ENCODE data around the gene PAPOLG.
"Not testable (repeated sequence)": the region's sequence is repeated elsewhere in the genome, so short reads cannot be mapped to it uniquely, and the experiment has no call there.

PAPOLG gene

GRCh38 chr2:60775048-60775639, 19.1 kb downstream of the PAPOLG start:
- no peak for DNase-seq (ENCODE audit: low read depth)

GRCh38 chr2:60778352-60778751, 22.3 kb downstream of the PAPOLG start:
- no peak for DNase-seq (ENCODE audit: low read depth)

GRCh38 chr2:60779426-60779825, 23.4 kb downstream of the PAPOLG start:
- DNase-seq (ENCODE audit: low read depth), result no peak

- no peak for DNase-seq (ENCODE audit: low read depth)
Measured at GRCh38 chr2:60780721-60781120, 24.7 kb downstream of the PAPOLG start.

GRCh38 chr2:60793169-60793568, 37.1 kb downstream of the PAPOLG start:
- DNase-seq (ENCODE audit: low read depth), result no peak

- DNase-seq (ENCODE audit: low read depth), result no peak
Measured at GRCh38 chr2:60794271-60794863, 38.3 kb downstream of the PAPOLG start.

GRCh38 chr2:60796573-60797509, 40.8 kb downstream of the PAPOLG start:
- DNase-seq (ENCODE audit: low read depth), result no peak

- no peak for DNase-seq (ENCODE audit: low read depth)
Measured at GRCh38 chr2:60804473-60804872, 48.4 kb downstream of the PAPOLG start.

GRCh38 chr2:60806595-60806987, 50.5 kb downstream of the PAPOLG start:
- DNase-seq (ENCODE audit: low read depth), result no peak

- DNase-seq (ENCODE audit: low read depth), result no peak
Measured at GRCh38 chr2:60806988-60807681, 51.1 kb downstream of the PAPOLG start.

GRCh38 chr2:60808330-60808801, 52.3 kb downstream of the PAPOLG start:
- no peak for DNase-seq (ENCODE audit: low read depth)

GRCh38 chr2:60811491-60812375, 55.7 kb downstream of the PAPOLG start:
- no peak for DNase-seq (ENCODE audit: low read depth)

GRCh38 chr2:60817191-60817590, 61.1 kb downstream of the PAPOLG start:
- DNase-seq (ENCODE audit: low read depth), result not testable (repeated sequence)

- no peak for DNase-seq (ENCODE audit: low read depth)
Measured at GRCh38 chr2:60818272-60818671, 62.2 kb downstream of the PAPOLG start.

- DNase-seq (ENCODE audit: low read depth), result no peak
Measured at GRCh38 chr2:60819155-60819862, 63.2 kb downstream of the PAPOLG start.

GRCh38 chr2:60819936-60820335, 63.9 kb downstream of the PAPOLG start:
- DNase-seq (ENCODE audit: low read depth), result no peak

- DNase-seq (ENCODE audit: low read depth), result no peak
Measured at GRCh38 chr2:60820416-60821132, 64.5 kb downstream of the PAPOLG start.

- DNase-seq (ENCODE audit: low read depth), result no peak
Measured at GRCh38 chr2:60821133-60821469, 65.0 kb downstream of the PAPOLG start.

GRCh38 chr2:60821587-60822302, 65.7 kb downstream of the PAPOLG start:
- DNase-seq (ENCODE audit: low read depth), result no peak
